Dendritic cell treated with granulocyte-macrophage colony-stimulating factor and Interleukin-4, amounts not matched to agents 40 ng/mL and 50 ng/mL, for 4 days (primary cell): ENCODE measurements around the gene ALDH9A1.
A peak's percentile ranks its signal among the peaks of the same experiment; 100 is the strongest.
"Not testable (repeated sequence)": the region's sequence is repeated elsewhere in the genome, so short reads cannot be mapped to it uniquely, and the experiment has no call there.

Source experiments
- H3K27ac Mint-ChIP-seq: one replicate; pipeline ENCODE4 v1.8.0; 2022; ENCODE audit warnings: mild to moderate bottlenecking, mixed read lengths
- H3K27me3 Mint-ChIP-seq: one replicate; pipeline ENCODE4 v1.8.0; 2022; ENCODE audit warnings: mild to moderate bottlenecking, mixed read lengths
- H3K36me3 Mint-ChIP-seq: one replicate; pipeline ENCODE4 v1.8.0; 2022; ENCODE audit warnings: low read depth, mixed read lengths
- H3K4me1 Mint-ChIP-seq: one replicate; pipeline ENCODE4 v1.8.0; 2022; ENCODE audit warnings: low read depth, mixed read lengths
- H3K4me3 Mint-ChIP-seq: one replicate; pipeline ENCODE4 v1.8.0; 2022; ENCODE audit warnings: mild to moderate bottlenecking, moderate library complexity, mixed read lengths
- H3K9me3 Mint-ChIP-seq: one replicate; pipeline ENCODE4 v1.8.0; 2022; ENCODE audit warnings: mixed read lengths
- intact Hi-C: fragments of 100-400 bp; cut with micrococcal nuclease; formaldehyde crosslinking; loops from one replicate; pipeline ENCODE4 v1.15.0; 2022

The ALDH9A1 gene

DNA sequence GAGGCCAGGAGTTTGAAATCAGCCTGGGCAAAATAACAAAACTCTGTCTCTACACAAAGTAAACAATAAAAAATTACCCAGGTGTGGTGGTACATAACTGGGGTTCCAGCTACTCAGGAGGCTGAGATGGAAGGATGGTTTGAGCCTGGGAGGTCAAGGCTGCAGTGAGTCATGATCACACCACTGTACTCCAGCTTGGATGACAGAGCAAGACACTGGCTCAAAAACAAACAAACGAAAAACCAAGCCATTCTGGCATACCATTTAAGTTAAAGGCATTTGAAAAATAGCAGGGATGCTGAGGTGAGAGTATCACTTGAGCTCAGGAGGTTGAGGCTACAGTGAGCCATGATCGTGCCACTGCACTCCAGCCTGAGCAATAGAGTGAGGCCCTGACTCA lies 5.3 kb upstream of the ALDH9A1 start:
- H3K27me3 Mint-ChIP-seq = peaks cover 4% of the 10 kb centered on the region
- H3K9me3 Mint-ChIP-seq = no peaks in the 10 kb centered on the region
- no peaks in the 10 kb centered on the region for H3K4me1 Mint-ChIP-seq
- H3K4me3 Mint-ChIP-seq = no peak overlapping the region
- H3K36me3 Mint-ChIP-seq = no peaks in the 10 kb centered on the region
- H3K27ac Mint-ChIP-seq = no peak overlapping the region
- intact Hi-C loops = no loop called here

GRCh38 chr1:165701922-165702321 lies 3.6 kb upstream of the ALDH9A1 start:
- H3K4me3 Mint-ChIP-seq, intact Hi-C loops, H3K27me3 Mint-ChIP-seq, H3K27ac Mint-ChIP-seq, H3K4me1 Mint-ChIP-seq, H3K9me3 Mint-ChIP-seq: not testable (repeated sequence)
- H3K36me3 Mint-ChIP-seq = peaks cover 12% of the 10 kb centered on the region

- no peak overlapping the region for H3K27ac Mint-ChIP-seq
- intact Hi-C loops = loop anchor here (5.0 kb wide), 2 partner anchors 67 to 128 kb away; partner anchors contain the start of genes MGST3 and UCK2
- no peaks in the 10 kb centered on the region for H3K27me3 Mint-ChIP-seq
- H3K9me3 Mint-ChIP-seq = no peaks in the 10 kb centered on the region
- H3K36me3 Mint-ChIP-seq = peaks cover 13% of the 10 kb centered on the region
- peaks cover 17% of the 10 kb centered on the region for H3K4me1 Mint-ChIP-seq
- H3K4me3 Mint-ChIP-seq = no peak overlapping the region
These were observed 1.2 kb upstream of the ALDH9A1 start for GRCh38 chr1:165699577-165699976.

DNA sequence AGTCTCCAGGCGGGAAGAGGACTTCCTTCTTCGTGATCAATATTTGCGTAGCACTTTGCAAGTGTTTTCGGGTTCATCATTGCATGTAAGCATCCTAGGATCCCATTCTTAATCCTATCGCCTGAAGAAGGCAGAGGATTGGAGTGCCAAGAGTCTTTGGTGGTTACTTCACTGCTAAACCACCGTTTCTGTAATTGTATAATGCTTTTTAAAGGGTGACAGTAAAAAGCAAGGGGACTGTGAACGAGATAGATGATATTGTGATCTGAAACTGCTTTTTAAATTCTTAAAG lies 345 bp upstream of the ALDH9A1 start:
- H3K4me1 Mint-ChIP-seq = peaks cover 17% of the 10 kb centered on the region
- intact Hi-C loops = loop anchor here (1.0 to 5.0 kb wide), 3 partner anchors 66 to 129 kb away; partner anchors contain the start of genes MGST3, TMCO1 and UCK2
- H3K27me3 Mint-ChIP-seq = no peaks in the 10 kb centered on the region
- peaks cover 22% of the 10 kb centered on the region for H3K36me3 Mint-ChIP-seq
- peak overlapping the region; percentile 95 for H3K4me3 Mint-ChIP-seq
- no peaks in the 10 kb centered on the region for H3K9me3 Mint-ChIP-seq
- peak overlapping the region; percentile 98 for H3K27ac Mint-ChIP-seq

DNA sequence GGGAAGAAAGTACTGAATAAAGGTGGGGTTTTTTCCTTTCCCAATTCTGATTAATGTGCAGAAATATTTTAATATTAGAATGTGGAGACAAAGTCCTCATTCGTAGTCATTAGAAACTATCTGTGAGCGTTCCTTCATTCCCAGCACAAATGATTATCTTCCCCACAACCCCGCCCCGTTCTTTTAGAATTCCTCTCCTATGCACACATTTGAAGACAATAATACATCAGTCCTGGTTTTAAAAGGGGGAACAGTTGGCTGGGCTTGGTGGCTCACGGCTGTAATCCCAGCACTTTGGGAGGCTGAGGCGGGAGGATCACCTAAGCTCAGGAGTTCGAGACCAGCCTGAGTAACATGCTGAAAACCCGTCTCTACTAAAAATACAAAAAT lies 876 bp downstream of the ALDH9A1 start:
- H3K9me3 Mint-ChIP-seq = no peaks in the 10 kb centered on the region
- peaks cover 30% of the 10 kb centered on the region for H3K36me3 Mint-ChIP-seq
- H3K27me3 Mint-ChIP-seq = no peaks in the 10 kb centered on the region
- H3K27ac Mint-ChIP-seq = peak overlapping the region; percentile 98
- peaks cover 17% of the 10 kb centered on the region for H3K4me1 Mint-ChIP-seq
- H3K4me3 Mint-ChIP-seq = peak overlapping the region; percentile 95
- intact Hi-C loops = loop anchor here (5.0 kb wide), 2 partner anchors 65 to 130 kb away; partner anchors contain the start of genes MGST3 and UCK2

DNA sequence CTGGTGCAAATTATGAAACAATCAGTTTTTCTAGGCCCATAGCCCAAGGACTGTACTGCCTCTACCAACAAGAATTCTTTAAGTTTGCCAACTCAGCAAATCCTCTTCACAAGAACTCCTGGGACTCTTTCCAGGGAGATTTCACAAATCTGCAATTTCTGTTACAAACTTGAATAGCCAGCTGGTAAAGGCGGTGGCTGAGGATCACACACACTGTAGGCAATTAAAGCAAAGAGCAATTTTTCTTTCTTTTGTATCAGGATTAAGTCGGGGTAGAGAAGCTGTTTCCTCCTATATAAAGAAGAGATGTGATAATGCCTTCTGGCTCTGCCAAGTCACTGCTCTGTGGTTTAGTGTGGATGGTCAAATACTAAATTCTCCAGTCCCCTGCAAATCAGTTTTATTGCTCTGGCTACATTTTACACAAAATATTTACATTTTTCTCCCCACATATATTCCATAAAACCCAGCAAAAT lies 1.7 kb downstream of the ALDH9A1 start:
- peaks cover 25% of the 10 kb centered on the region for H3K4me1 Mint-ChIP-seq
- H3K27ac Mint-ChIP-seq = peak overlapping the region; percentile 98
- H3K4me3 Mint-ChIP-seq = peak overlapping the region; percentile 72
- no peaks in the 10 kb centered on the region for H3K27me3 Mint-ChIP-seq
- H3K36me3 Mint-ChIP-seq = peaks cover 38% of the 10 kb centered on the region
- no peaks in the 10 kb centered on the region for H3K9me3 Mint-ChIP-seq
- intact Hi-C loops = loop anchor here (5.0 kb wide), 2 partner anchors 64 to 131 kb away; partner anchors contain the start of genes MGST3 and UCK2

DNA sequence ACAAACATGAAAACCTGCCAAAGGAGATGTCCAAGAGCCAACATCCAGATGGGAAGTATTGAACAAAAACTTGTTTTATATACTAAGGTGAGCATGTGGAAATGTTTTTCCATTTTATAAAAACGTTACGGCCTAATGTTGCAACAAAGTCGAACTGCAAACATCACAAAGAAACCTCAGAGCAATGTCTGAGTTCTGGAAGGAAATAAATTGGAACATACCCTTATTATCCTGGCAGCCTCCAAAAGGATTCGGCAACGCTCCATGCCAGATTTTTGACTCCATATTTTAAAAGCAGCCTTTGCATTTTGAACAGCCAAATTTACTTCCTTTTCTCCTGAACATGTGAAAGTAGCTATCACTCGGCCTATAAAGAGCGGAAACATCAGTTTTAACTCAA lies 3.3 kb downstream of the ALDH9A1 start:
- no peaks in the 10 kb centered on the region for H3K27me3 Mint-ChIP-seq
- no peak overlapping the region for H3K4me3 Mint-ChIP-seq
- peaks cover 54% of the 10 kb centered on the region for H3K36me3 Mint-ChIP-seq
- H3K9me3 Mint-ChIP-seq = no peaks in the 10 kb centered on the region
- intact Hi-C loops = loop anchor here (5.0 kb wide), 2 partner anchors 63 to 132 kb away; partner anchors contain the start of genes MGST3 and UCK2
- peaks cover 35% of the 10 kb centered on the region for H3K4me1 Mint-ChIP-seq
- H3K27ac Mint-ChIP-seq = peak overlapping the region; percentile 98

DNA sequence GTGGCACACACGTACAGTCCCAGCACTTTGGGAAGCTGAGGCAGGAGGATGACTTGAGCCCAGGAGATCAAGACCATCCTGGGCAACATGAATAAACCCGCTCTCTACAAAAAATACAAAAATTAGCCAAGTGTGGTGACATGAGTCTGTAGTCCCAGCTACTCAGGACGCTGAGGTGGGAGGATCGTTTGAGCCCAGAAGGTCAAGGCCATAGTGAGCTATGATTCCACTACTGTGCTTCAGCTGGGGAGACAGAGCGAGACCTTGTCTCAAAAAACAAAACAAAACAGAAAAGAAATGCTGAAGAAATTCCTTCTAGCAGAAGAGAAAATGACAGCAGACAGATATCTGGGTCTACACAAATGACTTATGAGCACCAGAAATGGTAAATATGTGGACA lies 10.3 kb downstream of the ALDH9A1 start:
- Mint-ChIP-seq H3K27me3 (no peaks in the 10 kb centered on the region), H3K36me3 (peaks cover 83% of the 10 kb centered on the region), H3K4me1 (peaks cover 56% of the 10 kb centered on the region), H3K9me3 (peaks cover 8% of the 10 kb centered on the region), H3K4me3 (no peak overlapping the region), H3K27ac (peak overlapping the region; percentile 60)
- intact Hi-C loops = no loop called here

DNA sequence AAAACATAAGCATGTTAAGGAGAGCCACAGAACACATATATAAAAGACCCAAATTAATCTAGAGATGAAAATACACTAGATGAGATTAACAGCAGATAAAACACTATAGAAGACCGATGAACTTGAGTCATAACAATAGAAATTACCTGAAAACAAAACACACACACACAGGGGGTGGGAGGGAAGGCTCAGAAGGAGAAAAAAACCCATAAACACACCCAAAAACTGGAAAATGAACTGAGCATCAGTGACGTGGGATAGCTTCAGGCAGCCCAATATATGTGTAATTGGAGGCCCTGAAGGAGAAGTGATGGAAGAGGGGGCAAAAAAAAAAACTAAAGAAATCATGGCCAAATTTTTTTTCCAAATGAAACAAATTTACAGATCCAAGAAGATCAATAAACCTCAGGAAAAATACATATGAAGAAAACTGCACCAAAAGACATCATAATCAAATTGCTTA lies 11.4 kb downstream of the ALDH9A1 start:
- peaks cover 51% of the 10 kb centered on the region for H3K4me1 Mint-ChIP-seq
- peak overlapping the region; percentile 60 for H3K27ac Mint-ChIP-seq

GRCh38 chr1:165686121-165686970 lies 12.0 kb downstream of the ALDH9A1 start:
- intact Hi-C loops = no loop called here
- peak overlapping the region; percentile 60 for H3K27ac Mint-ChIP-seq
- no peak overlapping the region for H3K4me3 Mint-ChIP-seq
- peaks cover 87% of the 10 kb centered on the region for H3K36me3 Mint-ChIP-seq
- no peaks in the 10 kb centered on the region for H3K27me3 Mint-ChIP-seq
- peaks cover 45% of the 10 kb centered on the region for H3K4me1 Mint-ChIP-seq
- peaks cover 8% of the 10 kb centered on the region for H3K9me3 Mint-ChIP-seq

More for the DNA sequence above, 11.4 kb downstream of the ALDH9A1 start:
- Mint-ChIP-seq H3K4me3 (no peak overlapping the region), H3K9me3 (peaks cover 8% of the 10 kb centered on the region), H3K27me3 (no peaks in the 10 kb centered on the region), H3K36me3 (peaks cover 87% of the 10 kb centered on the region)
- intact Hi-C loops = no loop called here

- Mint-ChIP-seq H3K27ac (no peak overlapping the region), H3K4me3 (no peak overlapping the region), H3K36me3 (peaks cover 90% of the 10 kb centered on the region), H3K27me3 (no peaks in the 10 kb centered on the region), H3K9me3 (peaks cover 8% of the 10 kb centered on the region), H3K4me1 (peaks cover 33% of the 10 kb centered on the region)
- intact Hi-C loops = no loop called here
These were observed 14.4 kb downstream of the ALDH9A1 start for GRCh38 chr1:165683848-165684485.

- intact Hi-C loops, H3K9me3 Mint-ChIP-seq, H3K27me3 Mint-ChIP-seq, H3K27ac Mint-ChIP-seq, H3K4me3 Mint-ChIP-seq: not testable (repeated sequence)
- H3K36me3 Mint-ChIP-seq = peaks cover 96% of the 10 kb centered on the region
- peaks cover 23% of the 10 kb centered on the region for H3K4me1 Mint-ChIP-seq
These were observed 17.6 kb downstream of the ALDH9A1 start for GRCh38 chr1:165680773-165681172.

GRCh38 chr1:165680303-165680702 lies 18.1 kb downstream of the ALDH9A1 start:
- H3K36me3 Mint-ChIP-seq = peaks cover 96% of the 10 kb centered on the region

More at GRCh38 chr1:165680303-165680702, 18.1 kb downstream of the ALDH9A1 start:
- Mint-ChIP-seq H3K4me1 (peaks cover 18% of the 10 kb centered on the region), H3K9me3 (no peaks in the 10 kb centered on the region), H3K4me3 (no peak overlapping the region), H3K27ac (no peak overlapping the region), H3K27me3 (no peaks in the 10 kb centered on the region)
- intact Hi-C loops = no loop called here
